Measurements from ENCODE around the gene LIG1.

The LIG1 gene

DNA sequence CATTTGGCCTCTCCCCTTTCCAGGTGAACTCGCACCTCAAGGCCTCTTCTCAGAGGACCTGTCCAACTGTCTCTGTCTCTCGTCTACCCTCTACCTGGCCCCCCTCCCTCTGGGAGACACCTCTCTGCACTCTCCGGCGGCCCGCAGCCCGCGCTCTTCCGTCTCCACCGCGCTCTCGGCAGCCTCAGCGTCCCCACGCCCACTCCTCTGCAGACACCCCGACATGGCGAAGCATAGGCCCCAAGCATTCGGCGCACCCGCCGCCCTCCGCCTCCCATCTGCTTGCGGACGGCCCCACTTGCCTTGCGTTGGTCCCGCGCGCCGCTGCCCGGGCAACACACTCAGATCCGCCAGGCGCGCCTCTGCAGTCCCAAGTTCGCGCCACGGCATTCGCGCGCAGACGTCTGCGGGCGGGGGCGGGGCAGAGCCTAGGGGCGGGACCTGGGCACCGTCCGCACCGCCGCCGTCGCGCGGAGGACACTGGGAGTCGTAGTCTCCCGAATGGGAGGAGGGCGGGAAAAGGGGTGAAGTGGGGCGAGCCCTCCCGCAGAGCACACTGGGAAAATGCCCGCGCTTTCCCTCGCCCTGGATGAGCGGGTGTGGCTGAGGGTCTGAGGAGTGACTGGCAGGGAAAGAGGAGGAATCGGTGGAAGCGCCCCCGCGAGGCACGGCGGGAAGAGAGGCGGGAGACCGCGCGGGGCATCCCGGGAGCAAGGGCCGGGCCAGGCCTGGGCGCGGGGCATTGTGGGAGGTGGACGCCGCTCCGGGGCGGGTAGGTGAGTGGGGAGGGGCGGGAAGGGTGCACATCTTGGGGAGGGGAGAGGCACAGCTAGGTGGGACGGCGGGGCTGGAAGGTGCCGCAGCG lies at the start of gene LIG1, which contains the start of gene ZSWIM9:
TSS of gene LIG1 (minus strand) at position 406 of the 865 bp plus-strand sequence. CDS start 4,778 bp downstream, outside the sequence.
TSS of gene ZSWIM9 (plus strand) at position 742 of the 865 bp plus-strand sequence. CDS start 1,123 bp downstream, outside the sequence.
- peak; percentile 90 to 92 for DNase-seq

DNA sequence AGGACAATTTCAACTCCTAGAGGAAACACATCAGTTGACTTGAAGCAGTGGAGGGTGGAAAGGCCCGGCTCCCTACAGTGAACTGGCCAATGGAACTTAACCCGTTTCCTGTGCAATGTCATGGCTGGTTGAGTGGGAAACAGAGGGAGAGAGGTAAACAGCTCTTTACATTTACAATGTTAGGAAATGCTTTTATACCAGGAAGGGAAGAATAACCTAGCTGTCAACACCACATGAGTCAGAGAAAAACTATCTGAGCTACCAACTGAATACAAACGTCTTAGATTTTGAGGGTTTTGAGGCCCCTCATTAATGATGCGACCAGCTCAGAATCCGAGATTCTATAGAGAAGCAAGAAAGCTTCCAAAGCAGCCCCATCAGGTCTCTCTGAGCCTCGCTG lies 48.9 kb upstream of the LIG1 start:
- DNase-seq: no peak

DNA sequence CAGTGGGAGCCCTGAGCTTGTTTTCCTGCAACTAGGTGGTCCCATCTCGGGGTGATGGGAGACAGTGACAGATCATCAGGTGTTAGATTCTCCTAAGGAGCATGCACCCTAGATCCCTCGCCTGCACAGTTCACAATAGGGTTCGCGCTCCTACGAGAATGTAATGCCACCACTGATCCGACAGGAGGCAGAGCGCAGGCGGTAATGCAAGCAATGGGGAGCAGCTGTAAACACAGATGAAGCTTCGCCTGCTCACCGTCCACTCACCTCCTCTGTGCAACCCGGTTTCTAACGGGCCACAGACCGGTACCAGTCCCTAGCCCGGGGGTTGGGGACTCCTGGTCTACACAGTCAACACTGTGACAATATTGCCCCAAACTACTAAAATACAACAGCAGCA lies 46.8 kb upstream of the LIG1 start:
- DNase-seq: no peak

DNA sequence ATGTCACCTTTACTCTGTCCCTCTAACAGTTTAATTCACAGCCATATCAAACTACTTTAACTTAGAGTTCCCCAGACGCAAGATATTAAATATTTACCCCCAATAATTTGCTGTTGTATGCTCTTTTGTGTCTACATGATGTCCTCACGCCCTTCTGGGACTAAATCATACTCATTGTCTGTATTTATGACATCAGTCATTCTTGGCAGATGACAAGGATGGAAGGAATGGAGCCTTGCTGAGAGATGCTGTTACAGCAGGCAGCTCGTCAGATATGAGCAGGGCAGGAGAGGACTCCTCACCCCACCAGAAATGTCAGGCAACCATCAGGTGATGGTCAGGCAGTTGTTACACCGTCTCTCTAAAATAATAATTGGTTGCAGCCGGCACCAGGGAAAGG lies 43.8 kb upstream of the LIG1 start:
- no peak for DNase-seq

DNA sequence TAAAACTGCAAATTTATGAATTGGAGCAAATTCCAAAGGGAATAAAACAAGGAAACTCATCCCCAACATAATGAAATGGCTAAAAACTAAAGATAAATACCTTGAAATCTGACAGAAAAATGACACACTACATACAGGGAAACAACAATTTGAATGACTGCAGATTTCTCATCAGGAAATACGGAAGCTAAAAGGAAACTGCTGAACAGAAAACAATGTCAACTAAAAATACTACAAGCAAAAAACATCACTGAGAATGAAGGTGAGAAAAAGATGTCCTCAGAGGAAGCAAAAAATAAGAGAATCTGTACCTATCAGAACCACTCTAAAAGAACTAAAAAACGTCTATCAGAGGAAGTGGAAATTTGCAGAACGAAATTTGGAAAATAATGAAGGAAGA lies 39.9 kb upstream of the LIG1 start:
- DNase-seq: no peak

DNA sequence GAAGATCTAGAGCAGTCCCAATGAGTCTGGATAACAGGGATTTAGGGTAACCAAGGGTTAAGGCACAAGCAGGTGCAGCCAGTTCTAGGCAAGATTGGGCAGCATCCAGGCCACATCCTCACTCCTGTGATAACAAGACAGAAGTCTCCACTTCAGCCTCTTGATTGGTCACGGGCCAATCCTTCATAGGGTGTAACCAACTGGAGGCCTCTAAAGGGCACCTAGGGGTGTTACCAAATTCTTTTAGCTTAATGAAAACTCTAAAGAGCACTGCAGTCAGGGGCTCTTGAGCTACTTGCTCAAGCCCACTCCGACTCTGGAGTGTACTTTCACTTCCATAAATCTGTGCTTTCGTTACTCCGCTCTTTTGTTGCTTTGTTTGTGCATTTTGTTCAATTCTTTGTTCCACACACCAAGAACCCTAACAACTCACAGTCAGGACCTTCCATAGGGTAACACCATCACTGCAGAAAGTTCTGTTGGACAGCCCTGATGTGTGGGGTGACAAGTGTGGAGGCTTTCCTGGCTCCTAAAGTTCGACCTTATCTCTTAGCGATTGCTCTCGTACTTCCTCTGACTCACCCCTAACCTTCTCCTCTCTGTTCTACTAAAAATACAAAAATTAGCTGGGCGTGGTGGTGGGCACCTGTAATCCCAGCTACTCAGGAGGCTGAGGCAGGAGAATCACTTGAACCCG lies 36.4 kb upstream of the LIG1 start:
- no peak for DNase-seq

DNA sequence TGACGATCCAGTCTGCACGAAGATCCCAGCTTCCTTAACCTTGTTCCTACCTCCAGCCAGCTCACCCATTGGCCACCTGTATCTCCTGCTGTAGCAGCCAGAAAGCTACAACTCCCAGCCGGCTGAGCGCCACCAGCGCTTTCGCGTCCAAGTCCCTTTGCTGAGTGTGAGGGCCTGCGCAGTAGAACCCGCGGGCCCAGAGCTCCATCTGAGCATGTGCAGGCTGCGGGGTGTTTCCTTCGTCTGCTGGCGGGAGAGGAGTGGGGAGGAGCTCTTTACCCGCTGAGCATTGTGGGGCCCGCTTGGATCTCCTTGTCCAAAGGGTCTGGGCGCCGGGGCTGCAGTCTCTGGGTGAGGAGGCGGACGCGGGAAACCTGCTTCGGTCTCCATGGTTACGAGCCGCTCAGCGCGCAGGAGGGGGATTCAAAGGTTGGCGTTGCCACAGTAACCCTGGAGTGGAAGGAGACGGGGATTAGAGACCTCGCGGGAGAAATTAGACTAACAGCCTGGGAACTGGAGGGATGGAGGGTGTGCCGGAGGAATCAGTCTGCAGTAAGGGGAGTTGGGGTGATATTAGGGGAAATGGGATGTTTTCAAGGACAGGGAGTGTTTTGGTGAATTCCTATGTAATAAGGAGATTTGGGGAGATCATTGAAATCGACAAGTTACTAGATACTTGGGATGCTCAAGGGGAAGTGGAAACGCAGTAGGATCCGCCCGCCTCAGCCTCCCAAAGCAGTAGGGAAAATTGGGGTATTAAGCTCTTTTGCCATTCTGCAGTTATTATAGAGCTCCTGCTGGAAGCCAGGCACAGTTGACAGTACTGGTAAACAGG lies 33.9 kb upstream of the LIG1 start:
- peak; percentile 92 to 93 for DNase-seq

DNA sequence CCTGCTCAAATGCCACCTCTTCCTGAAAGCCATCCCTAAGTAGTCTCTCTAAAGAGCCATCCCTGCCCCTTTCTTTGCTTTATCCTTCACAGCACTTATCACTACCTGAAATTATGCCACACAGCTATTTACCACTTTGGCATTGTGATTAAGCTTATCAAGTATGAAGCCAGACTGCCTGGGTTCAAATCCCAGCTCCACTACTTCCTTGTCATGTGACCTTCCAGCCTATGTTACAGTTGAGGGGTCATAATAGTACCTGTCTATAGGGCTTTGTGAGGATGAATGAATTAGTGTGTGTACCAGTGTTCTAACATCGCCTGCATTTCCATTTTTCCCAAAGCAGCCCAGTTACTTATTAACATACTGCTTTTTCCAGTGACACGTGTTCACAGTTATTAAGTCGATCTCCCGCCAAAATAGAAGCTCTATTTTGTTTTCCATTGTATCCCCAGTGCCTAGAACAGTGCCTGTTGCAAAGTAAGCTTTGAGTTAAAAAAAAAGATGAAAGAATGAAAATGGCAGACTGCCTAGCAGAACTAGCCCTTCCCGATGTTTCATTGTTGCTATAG lies 33.2 kb upstream of the LIG1 start:
- no peak for DNase-seq

DNA sequence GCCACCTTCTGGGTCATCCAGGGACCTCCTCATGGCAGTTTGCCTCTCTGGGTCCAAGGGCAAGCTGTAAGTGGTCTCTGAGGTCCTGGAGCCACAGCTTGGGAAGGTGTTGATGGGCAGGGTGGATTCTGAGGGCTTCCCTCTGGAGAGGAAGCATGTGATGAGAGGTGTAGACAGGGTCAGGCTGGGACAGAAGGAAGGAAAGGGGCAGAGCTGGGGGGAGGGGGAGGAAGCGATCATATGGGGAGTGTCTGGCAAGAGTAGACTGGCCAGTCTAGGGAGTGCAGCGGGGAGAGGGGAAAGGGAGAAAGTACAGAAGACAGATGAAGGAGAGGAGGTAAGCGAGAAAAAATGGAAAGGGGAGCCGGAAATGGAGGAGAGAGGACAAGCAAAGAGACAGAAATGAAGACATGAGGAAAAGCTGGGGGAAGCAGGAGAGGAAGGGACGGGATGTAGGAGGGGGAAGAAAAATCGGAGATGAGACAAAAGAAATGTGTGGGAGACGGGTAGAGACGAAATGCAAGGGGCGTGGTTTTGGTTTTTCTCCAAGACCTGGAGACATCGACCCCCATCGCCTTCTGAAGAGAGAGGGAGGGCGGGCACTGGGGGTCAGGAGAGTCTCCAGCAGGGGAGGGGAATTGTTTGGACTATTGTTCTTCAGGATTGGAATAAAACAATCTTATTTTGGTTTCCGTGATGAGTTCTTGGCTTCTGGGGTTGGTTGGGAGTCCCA lies 27.0 kb upstream of the LIG1 start:
- DNase-seq: no peak

DNA sequence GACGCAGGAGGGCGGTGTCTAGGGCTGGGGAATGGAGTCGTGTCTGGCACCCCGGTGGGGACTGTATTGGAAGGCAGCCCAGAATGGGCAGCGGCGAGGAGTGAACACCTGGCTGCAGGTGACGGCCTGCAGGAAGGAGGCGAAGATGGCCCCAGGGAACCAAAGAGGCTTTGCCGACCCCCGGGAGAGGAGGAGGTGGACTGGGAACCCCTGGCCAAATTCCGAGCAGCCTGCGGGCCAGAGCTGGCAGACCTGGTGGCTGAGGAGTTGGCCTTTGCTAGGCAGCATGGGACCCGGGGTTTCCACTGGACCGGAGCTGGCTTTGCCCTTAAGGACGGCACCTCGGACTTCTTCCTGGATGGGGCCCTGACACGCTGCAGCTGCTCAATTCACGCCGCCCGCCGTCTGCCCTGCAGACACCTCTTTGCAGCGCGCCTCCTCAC lies 26.2 kb upstream of the LIG1 start:
- DNase-seq: no peak

DNA sequence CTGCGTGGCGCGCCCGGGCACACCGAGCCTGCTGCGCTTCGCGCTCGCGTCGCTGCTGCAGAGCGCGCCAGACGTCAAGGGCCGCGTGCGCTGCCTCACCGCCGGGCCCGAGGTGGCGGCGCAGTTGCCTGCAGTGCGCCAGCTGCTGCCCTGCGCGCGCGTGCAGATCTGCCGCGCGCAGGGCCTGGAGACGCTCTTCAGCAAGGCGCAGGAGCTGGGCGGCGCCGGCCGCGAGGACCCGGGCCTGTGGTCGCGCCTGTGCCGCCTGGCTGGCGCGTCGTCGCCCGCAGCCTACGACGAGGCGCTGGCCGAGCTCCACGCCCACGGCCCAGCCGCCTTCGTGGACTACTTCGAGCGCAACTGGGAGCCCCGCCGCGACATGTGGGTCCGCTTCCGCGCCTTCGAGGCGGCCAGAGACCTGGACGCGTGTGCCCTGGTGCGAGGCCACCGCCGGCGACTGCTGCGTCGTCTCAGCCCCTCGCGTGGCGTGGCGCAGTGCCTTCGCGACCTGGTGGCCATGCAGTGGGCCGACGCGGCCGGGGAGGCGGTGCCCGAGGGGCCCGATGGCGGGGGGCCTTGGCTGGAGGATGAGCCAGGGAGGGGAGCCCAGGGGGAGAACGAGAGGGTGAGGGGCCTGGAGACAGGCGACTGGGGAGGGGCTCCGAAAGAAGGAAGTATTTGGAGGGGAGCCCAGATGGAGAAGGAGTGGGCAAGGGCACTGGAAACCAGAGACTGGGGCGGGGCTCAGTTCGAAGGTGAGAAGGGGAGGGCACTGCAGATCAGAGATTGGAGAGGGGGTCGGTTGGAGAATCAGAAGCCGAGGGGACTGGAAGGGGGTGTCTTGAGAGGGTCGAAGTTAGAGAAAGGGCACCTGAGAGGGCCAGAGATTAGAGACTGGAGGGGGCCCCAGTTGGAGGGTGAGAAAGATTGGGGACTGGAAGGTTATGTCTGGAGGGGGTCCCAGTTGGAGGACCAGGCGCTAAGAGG lies 25.0 kb upstream of the LIG1 start:
- no peak for DNase-seq

DNA sequence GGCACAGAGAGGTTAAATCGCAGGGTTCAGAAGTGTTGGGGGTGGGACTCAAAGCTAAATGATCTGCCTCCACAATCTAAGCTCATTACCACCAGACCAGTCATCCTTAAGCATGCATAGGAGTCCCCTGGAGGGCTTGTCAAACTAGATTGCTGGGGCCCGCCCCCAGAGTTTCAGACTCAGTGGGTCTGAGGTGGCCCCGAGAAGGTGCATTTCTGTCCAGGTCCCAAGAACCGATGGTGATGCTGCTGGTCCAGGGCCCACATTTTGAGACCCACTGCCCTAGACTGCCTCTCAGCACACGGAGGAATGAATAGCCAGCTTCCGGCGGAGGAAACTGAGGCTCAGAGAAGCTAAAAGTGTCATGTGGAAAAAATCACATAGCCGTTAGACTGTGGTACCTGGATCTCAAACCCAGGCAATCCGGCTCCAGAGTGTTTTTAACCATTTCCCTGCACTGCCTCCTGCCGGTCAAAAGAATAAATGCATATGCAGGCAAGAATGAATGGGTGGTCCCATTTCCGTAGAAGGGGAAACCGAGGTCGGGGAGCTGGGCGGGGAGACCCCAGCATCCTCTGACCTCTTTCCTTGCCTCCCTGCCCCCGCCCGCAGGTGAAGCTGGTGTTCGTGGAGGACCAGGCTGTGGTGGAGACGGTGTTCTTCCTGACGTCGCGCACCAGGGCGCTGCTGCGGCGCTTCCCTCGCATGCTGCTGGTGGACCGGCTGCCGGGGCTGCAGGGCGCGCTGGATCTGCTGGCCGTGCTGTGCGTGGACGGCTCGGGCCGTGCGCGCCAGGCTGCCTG lies 24.1 kb upstream of the LIG1 start:
- DNase-seq: peak in 1 of 2 donors; percentile 32

DNA sequence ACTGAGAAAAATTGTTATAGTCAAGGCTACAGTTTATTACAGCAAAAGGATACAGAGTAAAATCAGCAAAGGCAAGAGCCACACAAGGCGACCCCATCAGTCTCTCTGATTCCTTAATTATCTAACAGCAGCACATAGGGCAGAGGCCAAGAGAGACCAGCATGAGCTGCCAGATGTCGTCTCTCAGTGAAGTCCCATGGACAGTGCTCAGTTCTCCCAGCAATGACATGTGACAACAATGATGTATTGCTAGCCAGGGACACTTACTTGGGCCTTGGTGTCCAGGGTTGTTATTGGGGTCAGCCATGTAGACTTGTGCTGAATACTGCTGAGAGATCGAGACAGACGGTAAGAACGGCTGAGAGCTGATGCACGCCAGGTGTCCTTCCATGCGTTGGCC lies 22.6 kb upstream of the LIG1 start:
- no peak for DNase-seq

DNA sequence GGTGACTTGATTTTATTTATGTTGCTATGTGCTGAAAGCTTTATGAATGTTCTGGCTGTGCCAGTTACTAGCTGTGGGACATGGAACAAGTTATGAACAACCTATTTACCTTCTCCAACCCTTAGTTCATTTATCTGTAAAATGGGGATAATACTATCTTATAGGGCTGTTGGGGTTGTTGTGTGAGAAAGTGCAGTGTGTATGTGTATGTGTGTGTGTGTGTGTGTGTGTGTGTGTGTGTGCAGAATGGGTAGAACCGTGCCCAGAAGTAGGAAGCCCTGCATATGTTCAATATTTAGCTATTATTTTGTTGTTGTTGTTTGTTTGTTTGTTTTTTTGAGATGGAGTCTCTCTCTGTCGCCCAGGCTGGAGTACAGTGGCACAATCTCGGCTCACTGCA lies 20.7 kb upstream of the LIG1 start:
- DNase-seq: no peak

DNA sequence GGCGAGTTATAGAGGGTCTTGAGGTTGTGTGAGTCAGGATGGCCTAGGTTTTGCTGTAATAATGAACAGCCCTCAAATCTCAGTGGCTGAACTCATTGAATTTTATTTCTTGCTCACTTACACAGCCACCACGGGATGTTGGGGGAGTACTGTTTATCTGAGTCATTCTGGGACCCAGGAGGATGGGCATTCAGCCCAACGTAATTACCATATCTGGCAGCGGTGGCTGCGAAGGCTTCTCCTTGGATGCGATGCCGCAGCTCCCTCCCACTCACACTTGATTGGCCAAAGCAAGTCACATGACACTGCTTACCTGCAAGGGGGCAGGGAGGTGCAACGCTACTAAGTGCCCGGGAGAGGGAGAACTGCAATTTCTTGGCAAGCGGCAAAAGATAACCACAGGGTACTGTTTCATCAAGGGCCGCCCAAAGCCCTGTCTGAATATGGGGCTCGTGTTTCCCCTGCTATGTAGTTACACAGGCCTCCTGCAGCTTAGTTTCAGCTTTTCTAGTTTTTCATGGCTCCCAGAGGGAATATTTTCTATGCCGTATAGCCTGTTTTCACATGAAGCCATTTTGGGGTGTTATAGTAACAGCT lies 20.2 kb upstream of the LIG1 start:
- peak; percentile 34 to 82 for DNase-seq

DNA sequence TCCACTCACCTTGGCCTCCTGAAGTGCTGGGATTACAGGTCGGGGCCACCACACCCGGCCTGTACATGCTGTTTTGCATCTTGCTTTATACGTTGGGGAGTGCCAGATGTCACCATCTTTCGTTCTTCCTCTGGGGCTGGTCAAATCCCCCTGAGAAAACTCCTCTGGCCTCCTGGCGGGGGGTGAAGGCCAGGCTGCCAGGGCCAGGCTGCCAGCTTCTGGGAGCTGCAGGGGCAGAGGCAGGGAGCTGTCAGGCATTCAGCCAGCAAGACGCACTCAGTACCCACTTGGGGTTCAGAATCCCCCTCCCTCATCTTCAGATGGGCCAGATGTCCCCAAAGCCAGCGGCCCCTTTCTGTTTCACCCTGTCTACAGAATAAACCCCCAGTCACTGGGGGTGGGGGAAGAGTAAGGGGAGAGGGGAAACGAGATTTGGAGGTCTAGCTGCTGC lies 16.4 kb upstream of the LIG1 start:
- no peak for DNase-seq

DNA sequence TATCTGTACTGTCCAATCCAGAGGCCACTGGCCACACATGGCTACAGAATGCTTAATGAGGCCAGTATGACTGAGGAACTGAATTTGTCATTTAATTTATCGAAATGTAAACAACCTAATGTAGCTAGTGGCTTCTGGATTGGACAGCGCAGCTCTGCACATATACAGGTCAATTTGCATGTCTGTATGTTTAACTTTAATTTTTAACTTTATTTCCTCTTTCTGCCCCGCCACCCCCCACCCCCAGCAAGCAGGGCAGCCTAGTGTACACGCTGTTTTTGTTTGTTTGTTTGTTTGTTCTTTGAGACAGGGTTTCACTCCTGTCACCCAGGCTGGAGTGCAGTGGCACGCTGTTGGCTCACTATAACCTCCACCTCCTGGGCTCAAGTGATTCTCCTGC lies 15.9 kb upstream of the LIG1 start:
- DNase-seq: no peak

DNA sequence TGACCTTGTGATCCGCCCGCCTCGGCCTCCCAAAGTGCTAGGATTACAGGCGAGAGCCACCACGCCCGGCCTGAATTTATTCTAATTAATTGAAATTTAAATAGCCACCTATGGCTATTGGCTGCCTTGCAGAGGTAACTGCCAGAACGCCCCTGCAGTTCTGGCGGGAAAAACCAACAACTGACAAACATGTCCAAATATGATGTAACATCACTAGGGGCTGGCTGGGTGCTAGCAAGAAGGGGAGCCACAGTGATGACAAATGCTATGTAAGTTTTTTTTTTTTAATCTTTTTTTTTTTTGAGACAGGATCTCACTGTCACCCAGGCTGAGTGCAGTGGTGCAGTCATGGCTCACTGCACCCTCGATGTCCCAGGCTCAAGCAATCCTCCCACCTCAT lies 13.2 kb upstream of the LIG1 start:
- no peak for DNase-seq

DNA sequence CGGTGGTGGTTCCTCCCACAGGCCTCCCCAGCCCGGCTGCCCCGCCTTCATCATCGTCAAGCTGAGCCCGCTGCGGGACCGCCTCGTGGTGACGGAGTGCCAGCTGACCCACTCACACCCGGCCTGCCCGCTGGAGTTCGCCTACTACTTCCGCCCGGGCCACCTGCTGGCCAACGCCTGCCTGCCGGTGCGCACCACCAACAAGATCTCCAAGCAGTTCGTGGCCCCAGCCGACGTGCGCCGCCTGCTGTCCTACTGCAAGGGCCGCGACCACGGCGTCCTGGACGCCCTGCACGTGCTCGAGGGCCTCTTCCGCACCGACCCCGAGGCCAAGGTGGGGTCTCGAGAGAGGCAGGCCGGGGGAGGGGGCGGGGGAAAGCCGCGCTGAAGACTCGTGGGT lies 12.3 kb upstream of the LIG1 start:
- DNase-seq: no peak

All from CD4-positive, alpha-beta T cell treated with Interleukin-4 for 1 hour (primary cell).